BJ (cell line): Measurements from ENCODE around the gene CNST. TPM values are rescaled to one million over a fixed set of nuclear protein-coding genes. Genes with fewer than 3 reads are reported as not detected.
"Not testable (repeated sequence)": the region's sequence is repeated elsewhere in the genome, so short reads cannot be mapped to it uniquely, and the experiment has no call there.

Source experiments
- CTCF ChIA-PET: fragments of 350-600 bp; formaldehyde crosslinking; extraction: SDS; loops from one replicate; lab custom pipeline; 2021; ENCODE audit warnings: antibody characterized with exemption, inconsistent platforms; lab: Yijun Ruan, JAX
- POLR2A ChIA-PET: fragments of 300-600 bp; sonication (Branson Sonifier 250); formaldehyde crosslinking; extraction: SDS; loops from one replicate; lab custom pipeline; 2021; ENCODE audit warnings: antibody characterized with exemption; lab: Charles Lee
- DNase-seq: peaks from one replicate; pipeline ENCODE4 v3.0.0-alpha.2; 2011; ENCODE audit warnings: low read depth
- H3K27me3 ChIP-seq: 2 replicates; pipeline ENCODE4 v1.6.0; 2011; ENCODE audit warnings: low read length; ENCODE audit not compliant: control insufficient read depth, insufficient read depth
- H3K36me3 ChIP-seq: 2 replicates; pipeline ENCODE4 v1.5.1; 2011; ENCODE audit warnings: low read length; ENCODE audit not compliant: control insufficient read depth, insufficient read depth
- H3K4me3 ChIP-seq: 2 replicates; pipeline ENCODE4 v1.5.1; 2011; ENCODE audit warnings: low read depth, mild to moderate bottlenecking, control low read depth, low read length
- polyA plus RNA-seq: library from polyadenylated mRNA; depleted of rRNA; stranded (reverse); fragments of >200 nt; gene quantifications from 2 replicates; pipeline ENCODE4 v1.2.3, GENCODE V29; 2011
- TF ChIP-seq, protein P1 (sequence below): IDR thresholded peaks from 2 replicates; pipeline ENCODE4 v1.5.1; 2011; ENCODE audit warnings: low read depth, mild to moderate bottlenecking, control low read depth, inconsistent platforms, low read length, moderate library complexity; ENCODE audit not compliant: insufficient read depth

Gene CNST
- polyA plus RNA-seq, 1 experiment: 29.7 TPM

DNA sequence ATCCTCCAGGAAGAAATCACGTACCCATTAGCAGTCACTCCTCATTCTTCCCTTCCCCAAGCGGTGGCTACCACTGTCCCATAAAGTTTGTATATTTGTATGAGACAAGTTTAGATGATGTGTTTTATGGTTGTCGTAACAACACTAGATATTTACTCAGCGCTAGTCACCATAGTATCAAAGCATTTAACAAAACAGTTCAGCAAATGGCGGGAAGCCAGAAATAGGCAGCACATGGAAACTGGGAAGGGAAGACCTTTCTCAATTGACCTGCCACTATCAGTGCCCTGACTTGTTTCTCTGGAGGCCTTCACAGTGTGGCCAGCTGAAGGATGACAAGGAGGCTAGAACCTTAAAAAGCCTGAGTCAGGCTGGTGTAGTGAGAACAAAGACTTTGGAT, 31.1 kb downstream of the CNST start:
- POLR2A ChIA-PET: no interaction called here
- Histone ChIP-seq H3K36me3 (no peaks in the 10 kb centered on the region), H3K4me3 (no peak overlapping the region), H3K27me3 (no peaks in the 10 kb centered on the region)
- CTCF ChIA-PET: interaction anchor here (1.2 kb wide), 1 partner anchor 11 kb away, joined by 3 read pairs; no protein-coding TSS in a partner anchor
- TF ChIP-seq, protein P1, sequence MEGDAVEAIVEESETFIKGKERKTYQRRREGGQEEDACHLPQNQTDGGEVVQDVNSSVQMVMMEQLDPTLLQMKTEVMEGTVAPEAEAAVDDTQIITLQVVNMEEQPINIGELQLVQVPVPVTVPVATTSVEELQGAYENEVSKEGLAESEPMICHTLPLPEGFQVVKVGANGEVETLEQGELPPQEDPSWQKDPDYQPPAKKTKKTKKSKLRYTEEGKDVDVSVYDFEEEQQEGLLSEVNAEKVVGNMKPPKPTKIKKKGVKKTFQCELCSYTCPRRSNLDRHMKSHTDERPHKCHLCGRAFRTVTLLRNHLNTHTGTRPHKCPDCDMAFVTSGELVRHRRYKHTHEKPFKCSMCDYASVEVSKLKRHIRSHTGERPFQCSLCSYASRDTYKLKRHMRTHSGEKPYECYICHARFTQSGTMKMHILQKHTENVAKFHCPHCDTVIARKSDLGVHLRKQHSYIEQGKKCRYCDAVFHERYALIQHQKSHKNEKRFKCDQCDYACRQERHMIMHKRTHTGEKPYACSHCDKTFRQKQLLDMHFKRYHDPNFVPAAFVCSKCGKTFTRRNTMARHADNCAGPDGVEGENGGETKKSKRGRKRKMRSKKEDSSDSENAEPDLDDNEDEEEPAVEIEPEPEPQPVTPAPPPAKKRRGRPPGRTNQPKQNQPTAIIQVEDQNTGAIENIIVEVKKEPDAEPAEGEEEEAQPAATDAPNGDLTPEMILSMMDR: no peak
- DNase-seq: peak; percentile 63

DNA sequence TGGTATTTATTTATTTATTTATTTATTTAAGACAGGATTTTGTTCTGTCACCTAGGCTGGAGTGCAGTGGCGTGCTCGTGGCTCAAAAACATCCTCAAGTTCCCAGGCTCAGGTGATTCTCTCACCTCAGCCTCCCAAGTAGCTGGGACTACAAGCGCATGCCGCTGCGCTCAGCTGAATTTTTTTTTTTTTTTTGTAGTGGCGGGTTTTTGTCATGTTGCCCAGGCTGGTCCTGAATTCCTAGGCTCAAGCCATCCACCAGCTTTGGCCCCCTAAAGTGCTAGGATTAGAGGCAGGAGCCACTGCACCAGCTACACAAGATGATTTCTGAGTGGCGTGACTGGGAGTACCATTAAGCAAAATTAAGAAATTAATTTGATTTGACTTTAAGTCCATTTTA, 31.7 kb downstream of the CNST start:
- H3K36me3 ChIP-seq: no peaks in the 10 kb centered on the region
- TF ChIP-seq, protein P1: no peak
- ChIA-PET CTCF (interaction anchor here (1.2 kb wide), 1 partner anchor 10 kb away, joined by 3 read pairs; no protein-coding TSS in a partner anchor), POLR2A (no interaction called here)
- no peak for DNase-seq
- no peaks in the 10 kb centered on the region for H3K27me3 ChIP-seq
- no peak overlapping the region for H3K4me3 ChIP-seq

DNA sequence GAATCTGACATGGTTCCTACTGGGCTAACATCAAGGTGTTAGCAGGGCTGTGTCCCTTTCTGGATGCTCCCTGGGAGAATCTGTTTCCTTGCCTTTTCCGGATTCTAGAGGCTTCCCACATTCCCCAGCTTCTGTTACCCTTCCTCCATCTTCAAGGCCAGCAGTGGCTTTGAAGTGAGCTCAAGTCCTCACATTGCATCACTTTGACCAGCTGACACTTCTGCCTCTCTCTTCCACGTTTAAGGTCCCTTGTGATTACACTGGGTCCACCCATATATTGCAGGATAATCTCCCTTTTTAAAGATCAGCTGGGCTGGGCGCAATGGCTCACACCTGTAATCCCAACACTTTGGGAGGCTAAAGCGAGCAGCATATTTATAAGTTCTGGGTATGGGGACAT, 33.1 kb downstream of the CNST start:
- Histone ChIP-seq H3K36me3 (no peaks in the 10 kb centered on the region), H3K4me3 (no peak overlapping the region), H3K27me3 (no peaks in the 10 kb centered on the region)
- DNase-seq: no peak
- POLR2A ChIA-PET: no interaction called here
- CTCF ChIA-PET: no interaction called here
- TF ChIP-seq, protein P1: no peak

DNA sequence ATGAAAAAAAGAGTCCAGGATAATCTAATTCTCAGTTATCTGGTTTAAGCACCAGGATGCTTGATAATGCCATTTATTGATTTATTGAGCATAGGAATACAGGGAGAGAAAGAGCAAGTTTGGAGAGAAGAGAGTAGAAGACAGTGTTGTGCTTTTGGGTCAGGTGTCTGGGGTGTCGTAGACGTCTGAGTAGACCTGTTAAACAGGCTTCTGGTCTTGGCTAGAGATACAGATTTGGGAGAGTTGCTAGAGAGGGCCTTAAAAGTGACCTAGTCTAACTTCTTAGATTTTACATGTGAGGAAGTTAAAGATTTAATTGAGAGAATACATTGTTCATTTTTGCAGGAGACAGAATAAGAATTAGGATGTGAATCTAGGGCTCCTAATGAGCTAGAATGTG, 34.3 kb downstream of the CNST start:
- no peaks in the 10 kb centered on the region for H3K36me3 ChIP-seq
- ChIA-PET CTCF (no interaction called here), POLR2A (no interaction called here)
- TF ChIP-seq, protein P1: no peak
- no peaks in the 10 kb centered on the region for H3K27me3 ChIP-seq
- no peak for DNase-seq
- no peak overlapping the region for H3K4me3 ChIP-seq

DNA sequence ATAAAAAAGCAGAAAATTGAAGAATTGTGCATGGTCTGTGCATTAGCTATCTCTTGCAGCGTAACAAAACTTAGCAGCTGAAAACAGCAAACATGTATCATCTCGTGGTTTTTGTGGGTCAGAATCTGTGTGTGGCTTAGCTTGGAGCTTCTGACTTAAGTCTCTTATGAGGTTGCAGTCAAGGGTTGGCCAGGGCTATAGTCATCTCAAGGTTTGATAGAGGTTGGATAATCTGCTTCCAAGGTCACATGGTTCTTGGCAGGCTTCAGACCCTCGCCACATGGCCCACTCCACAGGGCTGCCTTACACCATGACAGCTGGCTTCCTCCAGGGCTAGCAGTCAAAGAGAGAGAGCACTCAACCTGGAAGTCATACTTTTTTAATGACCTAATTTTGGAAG, 35.9 kb downstream of the CNST start:
- CTCF ChIA-PET: interaction anchor here (0.6 kb wide), 1 partner anchor 1999 kb away, joined by 3 read pairs; no protein-coding TSS in a partner anchor
- Histone ChIP-seq H3K36me3 (no peaks in the 10 kb centered on the region), H3K27me3 (no peaks in the 10 kb centered on the region), H3K4me3 (no peak overlapping the region)
- POLR2A ChIA-PET: no interaction called here
- TF ChIP-seq, protein P1: no peak
- DNase-seq: no peak

DNA sequence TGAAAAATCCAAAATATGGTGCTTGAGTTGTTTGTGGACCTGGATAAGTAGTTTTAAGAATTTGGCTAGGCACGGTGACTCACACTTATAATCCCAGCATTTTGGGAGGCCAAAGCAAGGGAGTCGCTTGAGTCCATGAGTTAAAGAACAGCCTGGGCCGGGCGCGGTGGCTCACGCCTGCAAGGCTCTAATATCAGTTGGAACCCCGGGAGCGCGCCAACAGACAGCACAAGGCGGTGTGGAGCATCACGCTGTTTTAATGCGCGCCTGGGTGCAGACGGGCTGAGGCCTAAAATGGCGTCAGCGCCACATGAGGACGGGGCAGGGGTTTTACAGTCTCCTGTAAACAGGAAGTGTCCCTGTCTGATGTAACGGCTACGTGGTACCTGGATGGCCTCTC, 39.0 kb downstream of the CNST start:
- CTCF ChIA-PET, H3K27me3 ChIP-seq, DNase-seq, H3K4me3 ChIP-seq, POLR2A ChIA-PET, H3K36me3 ChIP-seq: not testable (repeated sequence)
